ENCODE data around the gene NAA40.

NAA40 gene

GRCh38 chr11:63897459-63898146 lies 41.2 kb upstream of the NAA40 start:
- H3K27ac ChIP-seq (replicated peaks), result no peak overlapping the region
- DNase-seq (ENCODE audit: low read depth in 1 of 2, low spot score in 1 of 2), result no peak
- TF ChIP-seq, protein P1, sequence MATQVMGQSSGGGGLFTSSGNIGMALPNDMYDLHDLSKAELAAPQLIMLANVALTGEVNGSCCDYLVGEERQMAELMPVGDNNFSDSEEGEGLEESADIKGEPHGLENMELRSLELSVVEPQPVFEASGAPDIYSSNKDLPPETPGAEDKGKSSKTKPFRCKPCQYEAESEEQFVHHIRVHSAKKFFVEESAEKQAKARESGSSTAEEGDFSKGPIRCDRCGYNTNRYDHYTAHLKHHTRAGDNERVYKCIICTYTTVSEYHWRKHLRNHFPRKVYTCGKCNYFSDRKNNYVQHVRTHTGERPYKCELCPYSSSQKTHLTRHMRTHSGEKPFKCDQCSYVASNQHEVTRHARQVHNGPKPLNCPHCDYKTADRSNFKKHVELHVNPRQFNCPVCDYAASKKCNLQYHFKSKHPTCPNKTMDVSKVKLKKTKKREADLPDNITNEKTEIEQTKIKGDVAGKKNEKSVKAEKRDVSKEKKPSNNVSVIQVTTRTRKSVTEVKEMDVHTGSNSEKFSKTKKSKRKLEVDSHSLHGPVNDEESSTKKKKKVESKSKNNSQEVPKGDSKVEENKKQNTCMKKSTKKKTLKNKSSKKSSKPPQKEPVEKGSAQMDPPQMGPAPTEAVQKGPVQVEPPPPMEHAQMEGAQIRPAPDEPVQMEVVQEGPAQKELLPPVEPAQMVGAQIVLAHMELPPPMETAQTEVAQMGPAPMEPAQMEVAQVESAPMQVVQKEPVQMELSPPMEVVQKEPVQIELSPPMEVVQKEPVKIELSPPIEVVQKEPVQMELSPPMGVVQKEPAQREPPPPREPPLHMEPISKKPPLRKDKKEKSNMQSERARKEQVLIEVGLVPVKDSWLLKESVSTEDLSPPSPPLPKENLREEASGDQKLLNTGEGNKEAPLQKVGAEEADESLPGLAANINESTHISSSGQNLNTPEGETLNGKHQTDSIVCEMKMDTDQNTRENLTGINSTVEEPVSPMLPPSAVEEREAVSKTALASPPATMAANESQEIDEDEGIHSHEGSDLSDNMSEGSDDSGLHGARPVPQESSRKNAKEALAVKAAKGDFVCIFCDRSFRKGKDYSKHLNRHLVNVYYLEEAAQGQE (IDR thresholded peaks at IDR 0.05; ENCODE audit: insufficient replicate concordance, low read depth), result no peak
- TF ChIP-seq SPI1 (IDR thresholded peaks at IDR 0.05; ENCODE audit: borderline replicate concordance, low read depth) (no peak), CTCF (IDR thresholded peaks at IDR 0.05; ENCODE audit: insufficient read depth, low read length) (no peak), POLR2AphosphoS5 (IDR thresholded peaks at IDR 0.05; ENCODE audit: low read depth) (no peak), GABPA (IDR thresholded peaks at IDR 0.05; ENCODE audit: low read depth) (no peak)
- H3K27me3 ChIP-seq (ENCODE audit: insufficient read depth, poor library complexity, severe bottlenecking), result no peaks in the 10 kb centered on the region
- no peak overlapping the region for H3K4me3 ChIP-seq (replicated peaks; ENCODE audit: insufficient read depth, low read length)

- Histone ChIP-seq H3K27me3 (ENCODE audit: insufficient read depth, poor library complexity, severe bottlenecking) (no peaks in the 10 kb centered on the region), H3K4me3 (replicated peaks; ENCODE audit: insufficient read depth, low read length) (no peak overlapping the region), H3K27ac (replicated peaks) (no peak overlapping the region)
- TF ChIP-seq SPI1 (IDR thresholded peaks at IDR 0.05; ENCODE audit: borderline replicate concordance, low read depth), result no peak
- no peak for TF ChIP-seq POLR2AphosphoS5 (IDR thresholded peaks at IDR 0.05; ENCODE audit: low read depth)
- TF ChIP-seq, protein P1 (IDR thresholded peaks at IDR 0.05; ENCODE audit: insufficient replicate concordance, low read depth), result no peak
- no peak for TF ChIP-seq CTCF (IDR thresholded peaks at IDR 0.05; ENCODE audit: insufficient read depth, low read length)
- no peak for TF ChIP-seq GABPA (IDR thresholded peaks at IDR 0.05; ENCODE audit: low read depth)
- DNase-seq (ENCODE audit: low read depth in 1 of 2, low spot score in 1 of 2), result no peak
Measured at GRCh38 chr11:63901660-63902059, 37.1 kb upstream of the NAA40 start.

DNA sequence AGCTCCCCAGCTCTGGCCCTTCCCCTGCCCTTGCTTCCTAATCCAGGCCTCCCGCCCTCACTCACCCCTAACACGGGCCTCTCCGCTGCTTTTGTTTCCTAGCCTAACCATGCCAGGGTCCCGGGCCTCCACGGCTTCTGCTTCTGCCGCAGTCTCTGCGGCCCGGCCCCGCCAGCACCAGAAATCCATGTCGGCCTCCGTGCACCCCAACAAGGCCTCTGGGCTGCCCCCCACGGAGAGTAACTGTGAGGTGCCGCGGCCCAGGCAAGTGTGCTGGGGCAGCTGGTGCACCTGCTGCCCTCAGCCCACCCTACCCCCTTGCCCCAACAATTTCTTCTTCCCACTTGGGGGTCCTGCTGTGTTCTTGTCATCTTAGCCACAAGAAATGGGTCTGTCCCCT lies 34.9 kb upstream of the NAA40 start:
- no peak overlapping the region for H3K4me3 ChIP-seq (replicated peaks; ENCODE audit: insufficient read depth, low read length)
- TF ChIP-seq SPI1 (IDR thresholded peaks at IDR 0.05; ENCODE audit: borderline replicate concordance, low read depth) (no peak), POLR2AphosphoS5 (IDR thresholded peaks at IDR 0.05; ENCODE audit: low read depth) (no peak), GABPA (IDR thresholded peaks at IDR 0.05; ENCODE audit: low read depth) (no peak), CTCF (IDR thresholded peaks at IDR 0.05; ENCODE audit: insufficient read depth, low read length) (no peak)
- TF ChIP-seq, protein P1 (IDR thresholded peaks at IDR 0.05; ENCODE audit: insufficient replicate concordance, low read depth), result no peak
- no peaks in the 10 kb centered on the region for H3K27me3 ChIP-seq (ENCODE audit: insufficient read depth, poor library complexity, severe bottlenecking)
- DNase-seq (ENCODE audit: low read depth in 1 of 2, low spot score in 1 of 2), result no peak
- H3K27ac ChIP-seq (replicated peaks), result no peak overlapping the region

All from HL-60 (cell line).